HepG2 (cell line): ENCODE measurements around the gene HLA-DMB.

Experiments used
- BHLHE40 ChIP-seq: IDR thresholded peaks from 2 replicates; pipeline ENCODE4 v1.6.1; 2011; ENCODE audit warnings: low read length, improper control_type of control experiment
- CHD4 ChIP-seq: fragments of 200-600 bp; sonication (generic); IDR thresholded peaks from 2 replicates; pipeline ENCODE4 v1.7.0; 2017; ENCODE audit warnings: mild to moderate bottlenecking, low read length, borderline replicate concordance
- NCOA1 ChIP-seq: sonication (generic); formaldehyde crosslinking; IDR thresholded peaks from 2 replicates; pipeline ENCODE4 v1.9.0; 2021; ENCODE audit warnings: missing genetic modification reagents
- RFX5 ChIP-seq: IDR thresholded peaks from 2 replicates; pipeline ENCODE4 v1.6.1; 2011; ENCODE audit warnings: low read depth, low read length, improper control_type of control experiment
- ZNF780A ChIP-seq: sonication (generic); formaldehyde crosslinking; IDR thresholded peaks from 2 replicates; pipeline ENCODE4 v1.8.0; 2022; ENCODE audit warnings: mild to moderate bottlenecking, missing genetic modification reagents, moderate library complexity
- ZNF790 ChIP-seq: sonication (generic); formaldehyde crosslinking; IDR thresholded peaks from 2 replicates; pipeline ENCODE4 v1.8.0; 2022; ENCODE audit warnings: missing genetic modification reagents, mild to moderate bottlenecking, borderline replicate concordance
- TF ChIP-seq, protein P1 (sequence below): sonication (generic); formaldehyde crosslinking; IDR thresholded peaks from 2 replicates; pipeline ENCODE4 v1.8.1; 2023; ENCODE audit warnings: missing genetic modification reagents, mild to moderate bottlenecking, borderline replicate concordance
- TF ChIP-seq, protein P2 (sequence below), 2 experiments: sonication (generic) in 1 of 2; formaldehyde crosslinking in 1 of 2; IDR thresholded peaks; 2 replicates each; pipeline versions ENCODE4 v1.5.1 to v1.6.1; 2011 to 2020; ENCODE audit warnings: borderline replicate concordance in 1 of 2, low read depth in 1 of 2, low read length in 1 of 2, mild to moderate bottlenecking in 1 of 2, missing genetic modification reagents in 1 of 2, moderate library complexity in 1 of 2

DNA sequence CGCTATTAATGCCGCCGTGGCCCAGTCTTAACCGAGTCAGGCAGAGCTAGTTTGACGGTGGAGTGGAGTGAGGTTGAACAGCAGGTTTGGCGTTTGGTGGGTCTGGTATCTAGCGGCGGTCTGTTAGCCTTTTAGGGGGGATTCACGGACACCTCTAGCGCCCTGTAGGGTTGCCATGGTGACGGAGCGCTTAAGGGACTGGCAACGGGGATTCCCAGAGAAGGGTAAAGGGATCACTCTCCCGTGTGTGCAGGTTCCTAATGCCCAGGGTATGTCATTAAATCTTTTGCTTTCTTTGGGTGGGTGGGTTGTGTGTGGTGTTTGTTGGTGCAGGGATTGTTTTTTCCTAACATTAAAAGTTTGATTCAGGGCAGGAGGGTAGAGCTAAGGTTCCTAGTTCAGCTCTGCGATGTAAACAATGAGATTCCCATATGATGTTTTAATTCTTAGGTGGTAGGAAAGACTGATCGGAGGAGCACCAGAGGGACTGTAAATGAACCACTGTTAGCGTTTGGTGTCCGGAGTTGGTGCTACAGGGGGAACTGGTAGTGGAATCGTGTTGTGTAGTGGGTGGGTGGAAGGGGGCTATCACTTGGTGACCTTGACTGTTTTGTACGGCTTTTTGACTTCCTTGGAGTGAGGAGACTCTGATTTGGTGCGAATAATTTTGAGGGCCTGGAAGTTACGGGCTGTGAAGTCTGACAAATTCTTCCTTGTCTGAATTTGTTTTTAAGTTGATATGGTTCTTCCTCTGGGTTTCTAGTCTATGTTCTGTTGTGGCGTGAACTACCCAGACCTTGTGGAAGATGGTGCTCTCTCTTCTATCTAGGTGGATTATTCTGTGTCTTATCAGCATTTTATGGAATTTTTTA is 32.6 kb upstream of the HLA-DMB start:
- TF ChIP-seq ZNF780A (CRISPR knock-in tag) (no peak), BHLHE40 (no peak), ZNF790 (no peak), NCOA1 (no peak), CHD4 (no peak), RFX5 (no peak)
- TF ChIP-seq, protein P1, sequence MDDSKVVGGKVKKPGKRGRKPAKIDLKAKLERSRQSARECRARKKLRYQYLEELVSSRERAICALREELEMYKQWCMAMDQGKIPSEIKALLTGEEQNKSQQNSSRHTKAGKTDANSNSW, result no peak
- TF ChIP-seq, protein P2, sequence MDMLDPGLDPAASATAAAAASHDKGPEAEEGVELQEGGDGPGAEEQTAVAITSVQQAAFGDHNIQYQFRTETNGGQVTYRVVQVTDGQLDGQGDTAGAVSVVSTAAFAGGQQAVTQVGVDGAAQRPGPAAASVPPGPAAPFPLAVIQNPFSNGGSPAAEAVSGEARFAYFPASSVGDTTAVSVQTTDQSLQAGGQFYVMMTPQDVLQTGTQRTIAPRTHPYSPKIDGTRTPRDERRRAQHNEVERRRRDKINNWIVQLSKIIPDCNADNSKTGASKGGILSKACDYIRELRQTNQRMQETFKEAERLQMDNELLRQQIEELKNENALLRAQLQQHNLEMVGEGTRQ (IDR thresholded peaks at IDR 0.05; ENCODE audit: low read depth, low read length), result no peak
- TF ChIP-seq, protein P2 (CRISPR knock-in tag; IDR thresholded peaks at IDR 0.05; ENCODE audit: borderline replicate concordance), result no peak
